Measurements from ENCODE around the gene ZNF423.

ZNF423 gene

GRCh38 chr16:49457196-49457595, 398.7 kb downstream of the ZNF423 start:
- DNase-seq (ENCODE audit: low spot score): no peak

- no peak for DNase-seq (ENCODE audit: low spot score)
Observed at GRCh38 chr16:49456763-49457162, 399.1 kb downstream of the ZNF423 start.

- no peak for DNase-seq (ENCODE audit: low spot score)
Observed at GRCh38 chr16:49455991-49456745, 399.7 kb downstream of the ZNF423 start.

- no peak for DNase-seq (ENCODE audit: low spot score)
Observed at GRCh38 chr16:49455181-49455990, 400.5 kb downstream of the ZNF423 start.

GRCh38 chr16:49454426-49455180, 401.3 kb downstream of the ZNF423 start:
- DNase-seq (ENCODE audit: low spot score): no peak

GRCh38 chr16:49453983-49454382, 401.9 kb downstream of the ZNF423 start:
- peak; percentile 26 for DNase-seq (ENCODE audit: low spot score)

GRCh38 chr16:49453021-49453420, 402.9 kb downstream of the ZNF423 start:
- no peak for DNase-seq (ENCODE audit: low spot score)

- DNase-seq (ENCODE audit: low spot score): no peak
Observed at GRCh38 chr16:49452578-49452977, 403.3 kb downstream of the ZNF423 start.

- no peak for DNase-seq (ENCODE audit: low spot score)
Observed at GRCh38 chr16:49452108-49452507, 403.8 kb downstream of the ZNF423 start.

- DNase-seq (ENCODE audit: low spot score): no peak
Observed at GRCh38 chr16:49446805-49447204, 409.1 kb downstream of the ZNF423 start.

- DNase-seq (ENCODE audit: low spot score): no peak
Observed at GRCh38 chr16:49443576-49443975, 412.3 kb downstream of the ZNF423 start.

- DNase-seq (ENCODE audit: low spot score): no peak
Observed at GRCh38 chr16:49442805-49443204, 413.1 kb downstream of the ZNF423 start.

- peak; percentile 79 for DNase-seq (ENCODE audit: low spot score)
Observed at GRCh38 chr16:49441366-49441780, 414.5 kb downstream of the ZNF423 start.

- no peak for DNase-seq (ENCODE audit: low spot score)
Observed at GRCh38 chr16:49440156-49441065, 415.5 kb downstream of the ZNF423 start.

GRCh38 chr16:49439676-49440075, 416.2 kb downstream of the ZNF423 start:
- DNase-seq (ENCODE audit: low spot score): no peak

GRCh38 chr16:49439050-49439449, 416.9 kb downstream of the ZNF423 start:
- DNase-seq (ENCODE audit: low spot score): no peak
